ENCODE results near the gene PROSER2.

PROSER2 gene

GRCh38 chr10:11799736-11800080 lies 23.4 kb upstream of the PROSER2 start:
- DNase-seq, result no peak

GRCh38 chr10:11804336-11804735 lies 18.8 kb upstream of the PROSER2 start:
- DNase-seq, result no peak

GRCh38 chr10:11805792-11806191 lies 17.4 kb upstream of the PROSER2 start:
- DNase-seq, result no peak

GRCh38 chr10:11806706-11807105 lies 16.4 kb upstream of the PROSER2 start:
- no peak for DNase-seq

- DNase-seq, result no peak
These were observed 14.3 kb upstream of the PROSER2 start for GRCh38 chr10:11808808-11809207.

- no peak for DNase-seq
These were observed 12.8 kb upstream of the PROSER2 start for GRCh38 chr10:11810313-11810766.

GRCh38 chr10:11810973-11811372 lies 12.2 kb upstream of the PROSER2 start:
- DNase-seq, result no peak

- no peak for DNase-seq
These were observed 10.0 kb upstream of the PROSER2 start for GRCh38 chr10:11813177-11813576.

- DNase-seq, result no peak
These were observed 9.1 kb upstream of the PROSER2 start for GRCh38 chr10:11813855-11814567.

- DNase-seq, result no peak
These were observed 4.1 kb upstream of the PROSER2 start for GRCh38 chr10:11819027-11819426.

- DNase-seq, result no peak
These were observed 965 bp upstream of the PROSER2 start for GRCh38 chr10:11822026-11822756.

GRCh38 chr10:11822809-11823121 lies 391 bp upstream of the PROSER2 start:
- DNase-seq, result no peak

- no peak for DNase-seq
These were observed 812 bp downstream of the PROSER2 start for GRCh38 chr10:11823989-11824346.

GRCh38 chr10:11824376-11824775 lies 1.2 kb downstream of the PROSER2 start:
- DNase-seq, result no peak

GRCh38 chr10:11824825-11825224 lies 1.7 kb downstream of the PROSER2 start:
- DNase-seq, result no peak

- no peak for DNase-seq
These were observed 2.7 kb downstream of the PROSER2 start for GRCh38 chr10:11825796-11826414.

GRCh38 chr10:11827006-11827405 lies 3.9 kb downstream of the PROSER2 start:
- no peak for DNase-seq

GRCh38 chr10:11827414-11827813 lies 4.3 kb downstream of the PROSER2 start:
- no peak for DNase-seq

GRCh38 chr10:11828682-11829284 lies 5.6 kb downstream of the PROSER2 start:
- DNase-seq, result no peak

- no peak for DNase-seq
These were observed 7.8 kb downstream of the PROSER2 start for GRCh38 chr10:11830836-11831519.

GRCh38 chr10:11831520-11831951 lies 8.4 kb downstream of the PROSER2 start:
- no peak for DNase-seq

- DNase-seq, result no peak
These were observed 8.9 kb downstream of the PROSER2 start for GRCh38 chr10:11832042-11832441.

All from amygdala (tissue), 56 donors.